COLO668 (cell line): Measurements from ENCODE around the gene GALNT13.

Experiments used
- DNase-seq: peaks from one replicate; lab custom pipeline; 2025; ENCODE audit not compliant: unreplicated experiment; lab: John Stamatoyannopoulos, UW

Gene GALNT13

DNA sequence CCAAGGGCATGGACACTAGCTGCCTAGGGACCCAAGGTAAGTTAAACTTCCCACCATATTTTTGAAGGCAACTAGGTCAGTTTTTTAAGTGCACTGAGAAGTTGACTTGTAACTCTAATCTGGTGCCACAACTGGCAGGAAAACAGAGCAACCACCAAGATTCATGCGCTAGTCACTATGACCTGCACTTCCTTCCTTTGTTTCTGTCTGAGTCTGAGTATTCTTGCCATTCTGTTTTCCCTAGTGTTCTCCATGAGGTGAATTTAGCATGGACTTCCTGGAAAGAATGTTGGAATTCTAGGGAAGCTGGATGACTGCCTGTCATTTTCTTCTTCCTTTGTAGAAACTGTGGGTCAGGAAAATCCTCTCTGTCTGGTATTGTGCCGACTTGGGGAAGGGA lies 249.0 kb downstream of the GALNT13 start:
- no peak for DNase-seq

GRCh38 chr2:154125891-154126290 lies 254.2 kb downstream of the GALNT13 start:
- DNase-seq, result no peak

- no peak for DNase-seq
Measured at GRCh38 chr2:154130821-154131220, 259.1 kb downstream of the GALNT13 start.

DNA sequence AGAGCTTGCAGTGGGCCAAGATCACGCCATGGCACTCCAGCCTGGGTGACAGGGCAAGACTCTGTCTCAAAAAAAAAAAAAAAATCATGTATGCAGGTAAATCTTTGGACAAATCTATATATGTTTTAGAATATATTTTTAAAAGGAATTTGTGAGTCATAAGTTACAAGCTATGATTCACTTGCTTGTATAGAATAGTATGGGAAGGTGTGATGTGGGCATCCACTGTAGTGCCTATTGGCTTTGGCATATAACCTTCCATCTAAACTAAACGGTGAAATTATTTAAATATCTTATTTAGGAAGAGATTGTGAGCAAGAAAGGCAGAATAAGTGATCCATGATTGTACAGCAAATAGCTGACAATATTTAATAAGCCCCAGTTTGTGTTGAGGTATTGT lies 261.1 kb downstream of the GALNT13 start:
- DNase-seq, result no peak

- no peak for DNase-seq
Measured at GRCh38 chr2:154133823-154134222, 262.1 kb downstream of the GALNT13 start.

GRCh38 chr2:154140249-154141025 lies 268.7 kb downstream of the GALNT13 start:
- DNase-seq, result no peak

- DNase-seq, result no peak
Measured at GRCh38 chr2:154142480-154142879, 270.8 kb downstream of the GALNT13 start.

DNA sequence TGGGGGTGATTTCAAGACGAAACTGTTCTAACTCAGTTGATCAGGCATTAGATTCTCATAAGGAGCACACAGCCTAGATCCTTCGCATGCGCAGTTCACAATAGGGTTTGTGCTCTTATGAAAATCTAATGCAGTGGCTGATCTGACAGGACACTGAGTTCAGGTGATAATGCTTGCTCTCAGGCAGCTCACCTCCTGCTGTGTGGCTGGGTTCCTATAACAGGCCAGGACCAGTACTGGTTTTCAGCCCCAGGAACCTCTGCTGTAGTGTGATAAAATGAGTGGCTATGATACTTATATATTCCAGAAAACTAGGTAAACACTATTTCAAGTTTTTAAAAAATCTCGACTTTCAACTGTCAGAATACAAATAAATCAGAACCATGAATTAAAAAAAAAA lies 271.4 kb downstream of the GALNT13 start:
- DNase-seq, result no peak

DNA sequence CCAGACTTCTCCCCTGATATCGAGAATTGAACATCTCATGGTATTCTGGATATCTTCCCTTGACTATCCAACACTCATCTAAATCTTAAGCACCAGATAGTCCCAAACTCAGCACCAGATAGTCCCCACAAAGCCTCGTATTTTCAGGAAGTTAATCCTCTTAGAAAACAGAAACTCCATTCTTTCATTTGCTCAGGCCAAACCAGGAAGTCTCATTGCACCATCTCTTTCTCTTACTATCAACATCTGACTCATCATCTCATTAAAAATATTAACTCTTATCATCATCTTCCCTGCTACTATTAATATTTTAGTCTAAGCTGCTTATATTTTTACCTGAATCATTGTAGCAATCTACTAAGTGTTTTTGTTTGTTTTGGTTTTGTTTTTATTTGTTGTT lies 286.4 kb downstream of the GALNT13 start:
- no peak for DNase-seq

- DNase-seq, result no peak
Measured at GRCh38 chr2:154161286-154161685, 289.6 kb downstream of the GALNT13 start.

GRCh38 chr2:154170400-154170799 lies 298.7 kb downstream of the GALNT13 start:
- no peak for DNase-seq

DNA sequence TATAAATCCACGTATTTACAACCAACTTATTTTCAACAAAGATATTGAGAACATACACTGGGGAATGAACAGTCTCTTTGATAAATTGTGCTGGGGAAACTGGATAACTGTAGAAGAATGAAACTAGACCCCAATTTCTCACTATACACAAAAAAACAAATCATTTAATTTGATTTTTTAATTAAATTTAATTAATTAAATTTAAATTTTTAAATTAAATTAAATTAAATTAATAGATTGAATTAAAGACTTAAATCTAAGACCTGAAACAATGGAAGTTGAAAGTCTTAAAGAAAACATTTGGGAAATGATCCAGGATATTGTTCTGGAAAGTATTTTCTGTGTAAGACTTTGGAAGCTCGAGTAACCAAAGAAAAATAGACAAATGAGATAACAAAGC lies 301.4 kb downstream of the GALNT13 start:
- DNase-seq, result no peak

- no peak for DNase-seq
Measured at GRCh38 chr2:154173919-154174318, 302.2 kb downstream of the GALNT13 start.

DNA sequence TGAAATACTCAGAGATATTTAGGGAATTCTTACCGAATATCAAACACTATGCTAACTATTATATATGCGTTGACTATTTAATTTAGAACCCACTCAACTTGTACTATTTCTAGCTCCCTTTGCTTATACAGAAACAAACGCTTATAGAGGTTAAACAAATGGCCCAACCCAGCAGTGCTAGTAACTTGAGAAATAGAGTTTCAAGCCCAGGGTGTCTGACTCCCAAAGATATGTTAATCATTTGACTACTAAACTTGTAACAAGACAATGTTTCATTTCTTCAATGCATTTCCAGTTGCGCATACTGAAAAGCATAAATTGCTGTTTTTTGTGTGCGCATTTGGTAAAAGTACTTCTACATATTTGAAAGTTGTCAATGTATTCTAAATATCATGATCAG lies 310.3 kb downstream of the GALNT13 start:
- no peak for DNase-seq

GRCh38 chr2:154187948-154188347 lies 316.2 kb downstream of the GALNT13 start:
- no peak for DNase-seq

GRCh38 chr2:154189953-154190352 lies 318.2 kb downstream of the GALNT13 start:
- DNase-seq, result no peak

GRCh38 chr2:154193246-154193645 lies 321.5 kb downstream of the GALNT13 start:
- DNase-seq, result no peak

DNA sequence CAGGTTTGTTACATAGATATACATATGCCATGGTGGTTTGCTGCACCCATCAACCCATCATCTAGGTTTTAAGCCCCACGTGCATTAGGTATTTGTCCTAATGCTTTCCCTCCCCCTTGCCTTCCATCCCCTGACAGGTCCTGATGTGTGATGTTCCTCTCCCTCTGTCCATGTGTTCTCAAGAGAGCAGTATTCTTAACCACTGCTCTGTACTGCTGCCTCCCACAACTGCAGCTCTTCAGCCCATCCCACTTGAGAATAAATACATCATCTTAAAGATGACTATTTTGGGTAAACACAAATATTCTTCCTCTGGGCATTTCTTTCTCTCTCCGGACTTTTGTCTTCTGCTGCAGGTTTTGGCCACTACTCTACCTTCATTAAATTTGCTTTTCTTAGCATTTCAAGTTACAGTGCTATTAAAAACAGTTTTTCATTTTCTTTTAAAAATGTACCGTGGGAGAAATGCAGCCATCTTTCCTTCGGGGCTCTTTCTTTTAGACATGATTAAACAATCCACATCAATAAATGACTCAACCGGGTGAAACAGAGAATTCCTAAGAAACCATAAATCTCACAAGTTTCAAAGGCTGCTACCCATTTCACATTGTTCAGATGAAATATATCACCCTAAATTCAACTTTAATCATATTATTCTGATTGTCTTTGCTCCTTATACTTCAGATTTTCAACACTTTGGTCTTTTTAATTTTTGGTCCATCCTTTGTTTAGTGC lies 323.4 kb downstream of the GALNT13 start:
- DNase-seq, result no peak

- no peak for DNase-seq
Measured at GRCh38 chr2:154195644-154196195, 324.0 kb downstream of the GALNT13 start.

- DNase-seq, result no peak
Measured at GRCh38 chr2:154198866-154199265, 327.1 kb downstream of the GALNT13 start.

DNA sequence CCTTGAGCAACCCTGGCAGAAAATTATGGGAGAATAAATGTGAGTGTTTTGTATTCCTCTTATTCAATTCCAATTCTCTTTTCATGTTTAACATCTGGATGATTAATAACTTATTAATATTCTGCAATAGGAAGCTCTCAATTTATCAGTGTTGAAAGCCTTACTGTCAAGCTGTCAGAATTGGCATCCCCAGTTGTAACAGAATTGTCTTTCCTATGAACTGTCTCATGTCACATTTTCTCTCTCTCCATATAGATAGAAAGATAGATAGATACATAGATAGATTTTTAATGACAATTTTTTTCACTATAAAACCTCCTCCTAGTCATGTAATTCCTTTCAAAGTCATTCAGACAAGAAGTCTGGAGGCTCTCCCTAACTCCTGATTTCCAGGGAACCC lies 331.5 kb downstream of the GALNT13 start:
- no peak for DNase-seq

DNA sequence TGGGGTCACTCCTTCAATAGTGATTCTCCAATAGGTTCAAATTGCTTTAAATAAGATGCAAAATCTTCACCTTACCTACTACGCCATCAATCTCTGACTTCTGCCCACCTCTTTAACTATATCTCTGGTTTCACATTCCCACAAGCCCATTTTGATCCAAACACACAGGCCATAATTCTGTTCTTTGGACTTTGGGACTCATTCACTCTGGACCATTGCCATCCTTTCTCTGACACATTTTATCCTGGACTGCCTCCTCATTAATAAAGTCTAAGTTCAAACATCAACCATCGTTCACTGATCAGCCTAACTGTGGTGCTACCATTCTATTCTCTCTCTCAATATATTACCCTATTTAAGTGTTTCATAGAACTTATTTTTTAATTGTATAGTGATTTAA lies 332.2 kb downstream of the GALNT13 start:
- DNase-seq, result no peak
